Activated CD4-positive, alpha-beta memory T cell treated with anti-CD3 and anti-CD28 coated beads for 36 hours (primary cell): ENCODE measurements around the gene FBXO27. TPM values are rescaled to one million over a fixed set of nuclear protein-coding genes. Genes with fewer than 3 reads are reported as not detected.
"Not testable (repeated sequence)": the region's sequence is repeated elsewhere in the genome, so short reads cannot be mapped to it uniquely, and the experiment has no call there.

Experiments
- CTCF ChIA-PET: fragments of 350-600 bp; sonication (Branson Sonifier 250); formaldehyde crosslinking; loops from one replicate; lab custom pipeline; 2021; ENCODE audit warnings: antibody characterized with exemption, inconsistent platforms; lab: Charles Lee
- POLR2A ChIA-PET: fragments of 350-600 bp; sonication (Branson Sonifier 250); formaldehyde crosslinking; loops from one replicate; lab custom pipeline; 2021; ENCODE audit warnings: antibody characterized with exemption; lab: Charles Lee
- DNase-seq: peaks from one replicate; pipeline ENCODE4 v3.0.0-alpha.2; 2020
- H3K27ac Mint-ChIP-seq: one replicate; pipeline ENCODE4 v1.8.0; 2021; ENCODE audit warnings: mixed read lengths
- H3K27me3 Mint-ChIP-seq: one replicate; pipeline ENCODE4 v1.8.0; 2021; ENCODE audit warnings: mixed read lengths
- H3K36me3 Mint-ChIP-seq: one replicate; pipeline ENCODE4 v1.8.0; 2021; ENCODE audit warnings: mixed read lengths
- H3K4me1 Mint-ChIP-seq: one replicate; pipeline ENCODE4 v1.8.0; 2021; ENCODE audit warnings: low read depth, mixed read lengths
- H3K4me3 Mint-ChIP-seq: one replicate; pipeline ENCODE4 v1.8.0; 2021; ENCODE audit warnings: mild to moderate bottlenecking, mixed read lengths
- H3K9me3 Mint-ChIP-seq: one replicate; pipeline ENCODE4 v1.8.0; 2021; ENCODE audit warnings: mixed read lengths
- intact Hi-C: fragments of 100-400 bp; cut with micrococcal nuclease; formaldehyde crosslinking; loops from one replicate; pipeline ENCODE4 v1.15.1; 2023
- total RNA-seq, 2 experiments: library from RNA; stranded (reverse); gene quantifications; one replicate each; pipeline ENCODE4 v1.2.3, GENCODE V29; 2021

FBXO27 gene, protein sequence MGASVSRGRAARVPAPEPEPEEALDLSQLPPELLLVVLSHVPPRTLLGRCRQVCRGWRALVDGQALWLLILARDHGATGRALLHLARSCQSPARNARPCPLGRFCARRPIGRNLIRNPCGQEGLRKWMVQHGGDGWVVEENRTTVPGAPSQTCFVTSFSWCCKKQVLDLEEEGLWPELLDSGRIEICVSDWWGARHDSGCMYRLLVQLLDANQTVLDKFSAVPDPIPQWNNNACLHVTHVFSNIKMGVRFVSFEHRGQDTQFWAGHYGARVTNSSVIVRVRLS
- 1 to 10 TPM; 2.2 to 2.4 TPM for total RNA-seq

GRCh38 chr19:39032063-39032918, at the start of gene FBXO27:
TSS of gene FBXO27 (minus strand) at chr19:39032549. CDS start at chr19:39032227, 322 bp downstream.
- Mint-ChIP-seq H3K27ac (no peak within 1 kb of the TSS), H3K36me3 (no peaks in the 10 kb centered on the region), H3K27me3 (peaks cover 7% of the 10 kb centered on the region), H3K4me3 (peak within 1 kb of the TSS; percentile 68), H3K4me1 (peaks cover 15% of the 10 kb centered on the region), H3K9me3 (no peaks in the 10 kb centered on the region)
- ChIA-PET POLR2A (no interaction called here), CTCF (interaction anchor here (0.7 kb wide), 1 partner anchor 19 kb away, joined by 3 read pairs; no protein-coding TSS in a partner anchor)
- DNase-seq = peak; percentile 33
- intact Hi-C loops = loop anchor here (5.0 kb wide), 1 partner anchor 55 kb away; the partner anchor contains the start of gene FBXO17

DNA sequence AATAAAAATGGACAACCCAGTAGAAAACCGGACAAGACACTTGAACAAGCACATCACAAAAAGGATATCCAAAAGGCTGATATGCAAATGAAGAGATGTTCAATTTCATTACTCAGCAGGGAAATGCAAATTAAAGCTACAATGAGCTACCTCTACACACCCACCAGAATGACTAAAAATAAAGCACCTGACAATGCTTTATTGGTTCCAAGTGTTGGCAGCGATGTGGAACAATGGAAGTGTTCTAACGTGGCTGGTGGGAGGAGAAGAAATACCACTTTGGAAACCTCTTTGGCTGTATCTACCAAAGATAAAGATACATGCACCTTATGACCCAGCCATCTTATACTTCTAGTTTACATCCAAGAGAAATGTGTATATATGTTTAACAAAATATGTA, 48.1 kb upstream of the FBXO27 start:
- intact Hi-C loops = no loop called here
- ChIA-PET CTCF (interaction anchor here (1.6 kb wide), 1 partner anchor 29 kb away, joined by 4 read pairs; no protein-coding TSS in a partner anchor), POLR2A (no interaction called here)

GRCh38 chr19:39078436-39079200, 46.3 kb upstream of the FBXO27 start:
- DNase-seq = no peak
- POLR2A ChIA-PET = no interaction called here
- intact Hi-C loops = no loop called here
- Mint-ChIP-seq H3K36me3 (no peaks in the 10 kb centered on the region), H3K9me3 (no peaks in the 10 kb centered on the region), H3K27ac (no peak overlapping the region), H3K4me1 (peaks cover 18% of the 10 kb centered on the region), H3K4me3 (no peak overlapping the region), H3K27me3 (peaks cover 22% of the 10 kb centered on the region)
- CTCF ChIA-PET = interaction anchor here (1.1 kb wide), 1 partner anchor 116 kb away, joined by 3 read pairs; no protein-coding TSS in a partner anchor

More for the DNA sequence above, 48.1 kb upstream of the FBXO27 start:
- H3K27ac Mint-ChIP-seq = no peak overlapping the region
- H3K4me1 Mint-ChIP-seq = peaks cover 11% of the 10 kb centered on the region
- H3K36me3 Mint-ChIP-seq = no peaks in the 10 kb centered on the region
- no peak overlapping the region for H3K4me3 Mint-ChIP-seq
- no peak for DNase-seq
- no peaks in the 10 kb centered on the region for H3K9me3 Mint-ChIP-seq
- H3K27me3 Mint-ChIP-seq = peaks cover 32% of the 10 kb centered on the region

DNA sequence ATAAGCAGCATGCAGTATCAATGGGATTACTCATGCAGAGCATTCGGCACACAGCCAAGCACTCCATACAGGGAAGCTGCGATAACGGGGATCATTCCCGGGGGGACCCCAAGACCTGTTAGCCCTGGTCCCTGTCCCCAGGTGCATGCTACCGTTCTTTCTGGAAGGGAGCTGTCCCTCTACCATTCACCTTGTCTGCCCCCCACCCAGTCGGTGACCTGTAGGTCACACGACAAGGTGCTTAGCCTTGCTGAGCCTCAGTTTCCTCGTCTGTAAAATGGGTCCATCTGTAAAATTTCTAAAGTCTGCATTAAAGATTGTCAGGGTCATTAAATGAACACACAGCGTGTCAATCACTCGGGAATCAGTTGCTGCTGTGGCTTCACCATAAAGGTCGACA, 45.0 kb upstream of the FBXO27 start:
- ChIA-PET POLR2A (no interaction called here), CTCF (interaction anchor here (1.1 kb wide), 1 partner anchor 115 kb away, joined by 3 read pairs; no protein-coding TSS in a partner anchor)
- Mint-ChIP-seq H3K4me1 (peaks cover 15% of the 10 kb centered on the region), H3K27me3 (peaks cover 10% of the 10 kb centered on the region), H3K36me3 (no peaks in the 10 kb centered on the region), H3K27ac (no peak overlapping the region), H3K4me3 (no peak overlapping the region), H3K9me3 (no peaks in the 10 kb centered on the region)
- intact Hi-C loops = no loop called here
- DNase-seq = no peak

- POLR2A ChIA-PET = no interaction called here
- DNase-seq = no peak
- Mint-ChIP-seq H3K4me1 (peaks cover 16% of the 10 kb centered on the region), H3K4me3 (no peak overlapping the region), H3K27ac (no peak overlapping the region), H3K9me3 (no peaks in the 10 kb centered on the region), H3K27me3 (peaks cover 2% of the 10 kb centered on the region), H3K36me3 (no peaks in the 10 kb centered on the region)
- CTCF ChIA-PET = interaction anchor here (1.1 kb wide), 1 partner anchor 23 kb away, joined by 4 read pairs; no protein-coding TSS in a partner anchor
- intact Hi-C loops = no loop called here
These were observed 42.6 kb upstream of the FBXO27 start for GRCh38 chr19:39074942-39075341.

DNA sequence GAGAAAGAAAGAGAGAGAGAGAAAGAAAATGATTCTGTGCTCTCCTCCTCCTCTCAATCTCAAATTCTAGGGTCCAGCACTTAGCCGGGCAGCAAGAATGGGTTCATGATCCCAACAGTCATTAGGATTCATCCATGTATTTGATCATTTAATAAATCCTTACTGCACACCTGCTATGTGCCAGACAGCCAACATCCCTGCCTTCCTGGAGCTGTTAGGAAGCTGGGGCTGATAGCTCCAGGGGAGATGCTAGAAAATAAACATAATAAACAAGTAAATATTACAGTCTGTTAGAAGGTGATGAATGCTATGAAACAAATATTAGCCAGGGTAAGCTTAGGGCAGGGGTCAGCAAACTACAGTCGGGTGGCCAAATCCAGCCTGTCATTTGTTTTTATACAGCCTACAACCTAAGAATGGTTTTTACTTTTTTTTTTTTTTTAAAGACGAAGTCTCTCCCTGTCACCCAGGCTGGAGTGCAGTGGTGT, 41.9 kb upstream of the FBXO27 start:
- ChIA-PET CTCF (interaction anchor here (0.9 to 1.8 kb wide), 4 partner anchors 22 to 265 kb away, joined by 3 to 4 read pairs (median 3); no protein-coding TSS in a partner anchor), POLR2A (no interaction called here)

DNA sequence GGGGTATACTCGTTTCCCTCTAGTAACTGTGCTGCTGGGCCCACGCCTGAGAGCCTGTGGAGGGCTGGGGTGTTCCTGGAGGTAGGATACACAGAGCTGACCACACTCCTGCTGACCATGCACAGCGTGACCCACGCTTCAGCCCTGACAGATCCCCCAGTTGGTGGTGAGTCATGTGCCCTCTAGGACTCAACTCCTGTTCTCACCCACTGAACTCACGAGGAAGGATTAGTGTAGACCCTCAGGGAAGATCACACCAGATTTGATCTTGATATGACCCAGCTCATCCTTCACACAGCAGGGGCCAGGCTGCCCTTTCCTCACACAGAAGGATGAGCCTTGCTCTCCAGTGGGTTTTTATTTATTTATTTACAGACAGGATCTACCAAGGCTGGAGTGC, 38.5 kb upstream of the FBXO27 start:
- intact Hi-C loops = no loop called here
- ChIA-PET POLR2A (no interaction called here), CTCF (no interaction called here)
- no peaks in the 10 kb centered on the region for H3K36me3 Mint-ChIP-seq
- H3K27ac Mint-ChIP-seq = no peak overlapping the region
- H3K4me3 Mint-ChIP-seq = no peak overlapping the region
- DNase-seq = no peak
- no peaks in the 10 kb centered on the region for H3K27me3 Mint-ChIP-seq
- H3K4me1 Mint-ChIP-seq = peaks cover 16% of the 10 kb centered on the region
- H3K9me3 Mint-ChIP-seq = no peaks in the 10 kb centered on the region

More for the DNA sequence above, 41.9 kb upstream of the FBXO27 start:
- no peak for DNase-seq
- Mint-ChIP-seq H3K4me1 (peaks cover 16% of the 10 kb centered on the region), H3K4me3 (no peak overlapping the region), H3K9me3 (no peaks in the 10 kb centered on the region), H3K27me3 (peaks cover 2% of the 10 kb centered on the region), H3K27ac (peak overlapping the region; percentile 73), H3K36me3 (no peaks in the 10 kb centered on the region)
- intact Hi-C loops = no loop called here

DNA sequence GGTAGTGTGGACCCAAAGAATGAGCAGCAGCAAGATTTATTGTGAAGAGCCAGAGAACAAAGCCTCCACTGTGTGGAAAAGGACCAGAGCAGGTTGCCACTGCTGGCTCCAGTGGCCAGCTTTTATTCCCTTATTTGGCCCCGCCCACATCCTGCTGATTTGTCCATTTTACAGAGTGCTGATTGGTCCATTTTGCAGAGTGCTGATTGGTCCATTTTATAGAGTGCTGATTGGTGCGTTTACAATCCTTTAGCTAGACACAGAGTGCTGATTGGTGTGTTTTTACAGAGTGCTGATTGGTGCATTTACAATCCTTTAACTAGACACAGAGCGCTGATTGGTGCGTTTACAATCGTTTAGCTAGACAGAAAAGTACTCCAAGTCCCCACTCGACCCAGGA, 35.9 kb upstream of the FBXO27 start:
- H3K36me3 Mint-ChIP-seq, H3K27me3 Mint-ChIP-seq, H3K9me3 Mint-ChIP-seq, H3K4me1 Mint-ChIP-seq, H3K4me3 Mint-ChIP-seq, H3K27ac Mint-ChIP-seq, intact Hi-C loops, POLR2A ChIA-PET: not testable (repeated sequence)
- peak; percentile 9 for DNase-seq
- CTCF ChIA-PET = interaction anchor here (1.5 kb wide), 1 partner anchor 42 kb away, joined by 3 read pairs; no protein-coding TSS in a partner anchor

DNA sequence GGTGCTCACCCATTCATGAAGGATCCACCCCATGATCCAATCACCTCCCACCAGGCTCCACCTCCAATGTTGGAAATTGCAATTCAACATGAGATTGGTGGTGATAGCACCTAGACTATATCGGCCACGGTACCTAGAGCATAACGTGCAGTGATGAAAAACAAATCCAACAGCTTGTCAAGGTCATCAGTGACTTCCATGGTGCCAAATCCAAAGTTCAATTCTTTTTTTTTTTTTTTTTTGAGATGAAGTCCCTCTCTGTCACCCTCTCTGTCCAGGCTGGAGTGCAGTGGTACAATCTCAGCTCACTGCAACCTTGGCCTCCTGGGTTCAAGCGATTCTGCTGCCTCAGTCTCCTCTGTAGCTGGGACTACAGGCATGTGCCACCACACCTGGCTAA, 34.8 kb upstream of the FBXO27 start:
- ChIA-PET CTCF (interaction anchor here (1.5 kb wide), 1 partner anchor 43 kb away, joined by 3 read pairs; no protein-coding TSS in a partner anchor), POLR2A (interaction anchor here (0.6 kb wide), 1 partner anchor 62 kb away, joined by 3 read pairs; no protein-coding TSS in a partner anchor)
- no peak overlapping the region for H3K4me3 Mint-ChIP-seq
- no peaks in the 10 kb centered on the region for H3K4me1 Mint-ChIP-seq
- intact Hi-C loops = no loop called here
- no peaks in the 10 kb centered on the region for H3K9me3 Mint-ChIP-seq
- H3K27ac Mint-ChIP-seq = no peak overlapping the region
- no peaks in the 10 kb centered on the region for H3K36me3 Mint-ChIP-seq
- H3K27me3 Mint-ChIP-seq = no peaks in the 10 kb centered on the region
- no peak for DNase-seq

DNA sequence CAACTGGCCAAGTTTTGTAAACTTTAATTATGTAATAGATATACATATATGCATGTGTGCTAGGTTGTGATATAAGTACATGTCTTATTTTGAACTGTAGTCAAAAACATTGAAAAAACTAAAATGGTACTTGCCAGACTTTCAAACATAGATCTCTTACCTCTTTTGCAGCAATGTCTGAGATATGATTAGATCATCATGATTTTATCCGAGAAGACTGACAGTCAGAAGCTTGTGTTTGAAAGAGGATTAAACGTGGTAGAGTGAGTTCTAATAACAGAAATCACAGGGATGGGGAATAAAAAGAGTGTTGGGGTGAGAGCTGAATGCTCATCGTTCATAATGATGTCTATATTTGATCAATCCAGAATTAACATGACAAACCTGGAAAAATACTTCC, 33.6 kb upstream of the FBXO27 start:
- intact Hi-C loops = no loop called here
- ChIA-PET POLR2A (no interaction called here), CTCF (no interaction called here)
- Mint-ChIP-seq H3K36me3 (no peaks in the 10 kb centered on the region), H3K4me3 (no peak overlapping the region), H3K27ac (no peak overlapping the region), H3K9me3 (no peaks in the 10 kb centered on the region), H3K27me3 (no peaks in the 10 kb centered on the region), H3K4me1 (peaks cover 7% of the 10 kb centered on the region)
- no peak for DNase-seq

- H3K4me3 Mint-ChIP-seq = no peak overlapping the region
- intact Hi-C loops = no loop called here
- H3K36me3 Mint-ChIP-seq = no peaks in the 10 kb centered on the region
- H3K4me1 Mint-ChIP-seq = peaks cover 7% of the 10 kb centered on the region
- no peak overlapping the region for H3K27ac Mint-ChIP-seq
- ChIA-PET POLR2A (no interaction called here), CTCF (interaction anchor here (0.6 kb wide), 1 partner anchor 109 kb away, joined by 3 read pairs; no protein-coding TSS in a partner anchor)
- no peaks in the 10 kb centered on the region for H3K27me3 Mint-ChIP-seq
- H3K9me3 Mint-ChIP-seq = no peaks in the 10 kb centered on the region
- no peak for DNase-seq
These were observed 32.1 kb upstream of the FBXO27 start for GRCh38 chr19:39064405-39064804.
